Stimulated activated naive CD4-positive, alpha-beta T cell treated with Interleukin-2 at 50 U/mL for 16 hours (primary cell): ENCODE data around the gene ZNF33A.
"Not testable (repeated sequence)": the region's sequence is repeated elsewhere in the genome, so short reads cannot be mapped to it uniquely, and the experiment has no call there.

ENCODE experiments used
- DNase-seq: peaks from one replicate; lab custom pipeline; 2025; lab: John Stamatoyannopoulos, UW

The ZNF33A gene

DNA sequence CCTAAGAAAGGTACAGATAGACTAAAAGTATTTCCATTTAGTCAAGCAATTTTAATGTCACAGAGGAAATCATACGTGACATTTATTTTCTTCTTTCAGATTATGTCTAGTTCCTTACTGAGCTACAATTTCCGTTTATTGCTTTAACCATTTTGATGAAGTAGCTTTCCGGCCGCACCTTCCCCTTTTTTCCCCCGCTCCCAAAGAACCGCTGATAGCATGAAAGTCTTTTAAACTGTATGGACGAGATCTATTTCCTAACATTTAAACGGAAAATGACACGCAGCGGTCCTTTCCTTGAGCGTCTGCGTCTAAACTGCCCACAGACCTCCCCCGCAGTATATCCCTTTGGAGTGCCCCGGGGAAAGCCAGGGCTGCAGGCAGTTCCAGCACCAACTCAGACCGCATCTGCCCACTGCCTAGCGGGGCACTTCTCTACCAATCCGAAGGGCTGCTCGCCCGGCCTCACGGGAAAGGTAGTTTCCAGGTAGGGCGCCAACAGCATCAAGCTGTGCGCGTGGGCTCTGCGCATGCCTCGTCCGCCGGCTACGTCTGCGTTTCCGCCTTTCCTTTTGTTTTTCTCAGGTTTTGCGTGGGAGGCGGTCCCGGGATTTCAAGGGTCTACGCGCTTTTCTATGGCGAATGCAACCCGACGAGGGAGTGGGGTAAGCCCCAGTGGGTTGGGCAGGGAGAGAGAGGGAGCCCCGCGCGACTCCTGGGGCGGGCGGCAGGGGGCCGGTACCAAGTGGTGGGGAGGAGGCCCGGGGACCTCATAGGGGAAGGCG, at the start of gene ZNF33A:
ZNF33A (plus strand) TSS at position 557 of the 785 bp plus-strand sequence. CDS start 1,667 bp downstream, outside the sequence.
- DNase-seq = peak; percentile 90

GRCh38 chr10:37965006-37965405, 45.5 kb upstream of the ZNF33A start:
- no peak for DNase-seq

- no peak for DNase-seq
Observed at GRCh38 chr10:37972396-37972795, 38.1 kb upstream of the ZNF33A start.

DNA sequence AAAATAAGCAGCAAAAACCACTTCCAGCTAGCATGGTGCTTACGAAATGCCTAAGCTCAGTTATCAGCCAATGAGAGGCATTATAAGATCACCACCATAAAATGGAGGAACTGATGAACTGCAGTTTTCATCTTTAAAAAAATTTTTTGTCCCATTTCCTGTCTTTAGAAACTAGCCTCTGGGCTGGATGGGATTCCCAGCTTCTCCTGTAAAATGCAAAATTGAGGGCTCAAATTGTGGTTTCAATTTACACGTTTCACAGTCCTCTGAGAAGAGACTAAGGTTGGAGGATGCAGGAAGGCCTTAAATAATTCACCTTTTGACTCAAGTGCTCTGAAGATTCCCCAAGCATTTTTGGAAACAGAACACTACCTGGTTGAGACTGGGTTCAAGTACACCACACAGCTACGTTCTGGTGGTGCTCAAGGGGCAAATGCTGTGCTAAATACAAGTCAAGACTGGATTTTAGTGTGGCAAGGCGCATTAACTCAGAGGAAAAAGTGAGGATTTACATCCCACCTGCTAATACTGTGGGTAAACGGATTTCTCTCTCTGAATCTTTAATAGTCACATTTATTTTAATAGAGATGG, 35.0 kb upstream of the ZNF33A start:
- DNase-seq = no peak

- DNase-seq = peak; percentile 98
Observed at GRCh38 chr10:37976091-37976879, 34.2 kb upstream of the ZNF33A start, which contains the start of gene ZNF25. Gene ZNF25 (minus strand): TSS chr10:37976647. CDS start chr10:37971722, 4,925 bp downstream.

- DNase-seq = no peak
Observed at GRCh38 chr10:37976880-37977203, 33.6 kb upstream of the ZNF33A start.

- DNase-seq = no peak
Observed at GRCh38 chr10:37991655-37992054, 18.8 kb upstream of the ZNF33A start.

DNA sequence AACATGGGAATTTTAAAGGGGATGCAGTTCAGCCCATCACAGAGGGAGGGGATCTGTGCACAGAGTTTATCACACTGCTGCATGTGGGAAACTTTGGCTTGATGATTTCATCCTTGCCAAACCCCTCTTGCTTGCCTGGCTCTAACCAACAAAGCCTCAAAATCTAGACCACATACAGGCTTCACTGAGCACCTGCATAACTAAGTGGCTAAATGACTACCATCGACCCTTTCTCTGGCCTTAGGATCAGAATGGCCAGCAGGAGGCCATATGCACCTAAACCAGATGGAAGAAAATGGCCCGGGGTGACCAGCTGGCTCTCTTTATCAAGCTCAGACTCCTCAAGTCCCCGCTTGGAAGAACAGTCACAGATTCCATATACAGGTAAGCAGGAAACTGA, 18.4 kb upstream of the ZNF33A start:
- DNase-seq = no peak

DNA sequence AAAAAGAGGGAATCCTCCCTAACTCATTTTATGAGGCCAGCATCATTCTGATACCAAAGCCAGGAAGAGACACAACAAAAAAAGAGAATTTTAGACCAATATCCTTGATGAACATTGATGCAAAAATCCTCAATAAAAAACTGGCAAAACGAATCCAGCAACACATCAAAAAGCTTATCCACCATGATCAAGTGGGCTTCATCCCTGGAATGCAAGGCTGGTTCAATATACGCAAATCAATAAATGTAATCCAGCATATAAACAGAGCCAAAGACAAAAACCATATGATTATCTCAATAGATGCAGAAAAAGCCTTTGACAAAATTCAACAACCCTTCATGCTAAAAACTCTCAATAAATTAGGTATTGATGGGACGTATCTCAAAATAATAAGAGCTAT, 11.6 kb upstream of the ZNF33A start:
- DNase-seq = not testable (repeated sequence)

DNA sequence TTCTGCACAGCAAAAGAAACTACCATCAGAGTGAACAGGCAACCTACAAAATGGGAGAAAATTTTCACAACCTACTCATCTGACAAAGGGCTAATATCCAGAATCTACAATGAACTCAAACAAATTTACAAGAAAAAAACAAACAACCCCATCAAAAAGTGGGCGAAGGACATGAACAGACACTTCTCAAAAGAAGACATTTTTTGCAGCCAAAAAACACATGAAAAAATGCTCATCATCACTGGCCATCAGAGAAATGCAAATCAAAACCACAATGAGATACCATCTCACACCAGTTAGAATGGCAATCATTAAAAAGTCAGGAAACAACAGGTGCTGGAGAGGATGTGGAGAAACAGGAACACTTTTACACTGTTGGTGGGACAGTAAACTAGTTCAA, 10.0 kb upstream of the ZNF33A start:
- DNase-seq = not testable (repeated sequence)

GRCh38 chr10:38003026-38003425, 7.4 kb upstream of the ZNF33A start:
- no peak for DNase-seq

DNA sequence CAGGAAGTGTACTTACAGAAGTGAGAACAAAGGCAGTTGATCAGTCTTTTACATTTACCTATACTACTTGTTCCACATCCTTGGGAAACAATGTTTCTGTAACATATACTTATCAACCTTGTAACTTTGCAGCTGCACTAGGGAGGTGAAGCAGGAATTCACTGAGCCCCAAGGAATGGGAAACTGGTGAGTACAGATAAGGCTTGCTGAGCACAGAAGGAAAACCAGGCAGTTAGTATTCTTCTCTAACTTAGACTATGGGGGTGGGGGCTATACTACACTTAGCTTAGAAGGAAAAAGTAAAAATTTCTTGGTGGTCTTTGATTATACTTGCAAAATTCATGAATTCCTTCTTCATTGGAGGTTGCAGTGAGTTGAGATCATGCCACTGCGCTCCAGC, 6.9 kb upstream of the ZNF33A start:
- no peak for DNase-seq

DNA sequence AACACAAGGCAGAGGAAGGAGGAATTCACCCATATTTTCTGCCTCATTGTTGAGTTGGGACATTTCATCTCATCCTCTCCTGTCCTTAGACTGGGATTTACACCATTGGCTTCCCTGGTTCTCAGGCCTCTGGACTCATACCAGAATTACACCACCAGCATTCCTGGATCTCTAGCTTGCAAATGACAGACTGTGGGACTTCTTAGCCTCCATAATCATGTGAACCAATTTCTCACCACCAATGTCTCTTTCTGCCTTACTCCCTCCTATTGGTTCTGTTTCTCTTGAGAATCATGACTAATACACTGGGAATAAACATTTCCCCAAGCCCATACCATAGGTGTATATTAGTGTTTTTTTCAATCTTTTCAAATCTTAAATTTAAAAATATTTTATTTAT, 2.9 kb upstream of the ZNF33A start:
- DNase-seq = no peak

DNA sequence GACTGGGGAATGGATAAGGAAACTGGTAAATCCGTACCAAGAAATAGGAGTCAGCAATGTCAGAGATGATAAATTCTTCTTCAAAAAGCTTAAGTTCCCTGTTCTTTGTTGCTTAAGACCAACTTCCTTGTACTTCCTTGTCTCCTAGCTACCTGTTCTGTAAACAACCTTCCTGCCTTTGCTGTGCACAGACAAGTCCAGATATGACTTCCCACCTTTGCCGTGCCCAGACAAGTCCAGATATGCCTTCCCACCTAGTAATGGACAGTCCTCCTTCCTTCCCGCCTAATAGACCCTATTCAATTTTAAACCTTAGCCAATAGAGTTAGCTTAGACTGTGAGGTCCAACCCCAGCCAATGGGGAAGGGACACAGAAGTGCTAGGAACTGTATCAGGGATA, 2.5 kb upstream of the ZNF33A start:
- no peak for DNase-seq

DNA sequence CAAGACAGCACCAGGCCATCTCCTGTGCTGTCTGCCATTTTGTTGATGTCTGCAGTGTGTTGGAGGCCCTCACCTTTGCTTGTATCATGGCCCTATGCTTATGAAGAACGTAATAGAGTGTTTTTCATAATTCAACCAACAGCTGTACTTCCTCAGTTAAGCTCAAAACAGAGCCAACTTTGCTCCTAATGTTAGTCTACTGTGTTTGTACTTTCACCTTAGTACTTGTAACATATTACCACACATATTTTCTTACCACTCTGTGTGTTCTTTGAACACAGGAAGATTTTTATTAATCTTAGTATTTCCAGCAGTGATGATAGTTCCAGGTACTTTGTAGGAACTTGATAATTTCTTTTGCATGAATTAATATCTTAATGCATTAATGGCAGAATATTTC, 5.9 kb downstream of the ZNF33A start:
- DNase-seq = no peak

- not testable (repeated sequence) for DNase-seq
Observed at GRCh38 chr10:38019124-38019523, 8.6 kb downstream of the ZNF33A start.

DNA sequence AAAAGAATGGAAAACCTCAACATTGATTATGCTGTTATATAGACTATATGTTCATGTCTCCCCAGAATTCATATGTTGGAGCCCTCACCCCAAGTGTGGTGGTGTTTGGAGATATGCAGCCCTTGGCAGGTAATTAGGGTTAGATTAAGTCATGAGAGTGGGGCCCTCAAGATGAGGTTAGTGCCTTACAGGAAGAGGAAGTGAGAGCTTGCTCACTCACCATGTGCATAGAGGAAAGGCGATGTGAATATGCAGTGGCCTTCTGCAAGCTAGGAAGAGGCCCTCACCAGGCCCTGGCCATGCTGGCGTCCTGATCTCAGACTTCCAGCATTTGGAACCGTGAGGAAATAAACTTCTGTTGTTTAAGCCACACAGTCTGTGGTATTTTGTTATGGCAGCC, 14.8 kb downstream of the ZNF33A start:
- DNase-seq = no peak

- DNase-seq = no peak
Observed at GRCh38 chr10:38027986-38028385, 17.5 kb downstream of the ZNF33A start.

GRCh38 chr10:38032886-38033285, 22.4 kb downstream of the ZNF33A start:
- no peak for DNase-seq

- no peak for DNase-seq
Observed at GRCh38 chr10:38038107-38038931, 27.8 kb downstream of the ZNF33A start.

DNA sequence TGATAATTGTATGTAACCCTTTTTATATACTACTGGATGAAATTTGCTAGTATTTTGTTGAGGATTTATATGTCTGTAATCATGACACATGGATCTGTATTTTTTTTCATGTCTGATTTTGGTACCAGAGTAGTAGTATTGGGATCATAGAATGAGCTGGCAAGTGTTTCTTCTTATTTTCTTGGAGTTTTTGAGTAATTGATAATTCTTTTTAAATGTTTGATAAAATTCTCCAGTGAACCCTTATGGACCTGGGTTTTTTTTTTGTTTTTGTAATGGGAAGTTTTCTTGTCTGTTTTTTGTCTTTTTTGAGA, 28.4 kb downstream of the ZNF33A start:
- no peak for DNase-seq

- DNase-seq = no peak
Observed at GRCh38 chr10:38043516-38043915, 33.0 kb downstream of the ZNF33A start.
